ENCODE results near the gene ADAMTS8.

DNA sequence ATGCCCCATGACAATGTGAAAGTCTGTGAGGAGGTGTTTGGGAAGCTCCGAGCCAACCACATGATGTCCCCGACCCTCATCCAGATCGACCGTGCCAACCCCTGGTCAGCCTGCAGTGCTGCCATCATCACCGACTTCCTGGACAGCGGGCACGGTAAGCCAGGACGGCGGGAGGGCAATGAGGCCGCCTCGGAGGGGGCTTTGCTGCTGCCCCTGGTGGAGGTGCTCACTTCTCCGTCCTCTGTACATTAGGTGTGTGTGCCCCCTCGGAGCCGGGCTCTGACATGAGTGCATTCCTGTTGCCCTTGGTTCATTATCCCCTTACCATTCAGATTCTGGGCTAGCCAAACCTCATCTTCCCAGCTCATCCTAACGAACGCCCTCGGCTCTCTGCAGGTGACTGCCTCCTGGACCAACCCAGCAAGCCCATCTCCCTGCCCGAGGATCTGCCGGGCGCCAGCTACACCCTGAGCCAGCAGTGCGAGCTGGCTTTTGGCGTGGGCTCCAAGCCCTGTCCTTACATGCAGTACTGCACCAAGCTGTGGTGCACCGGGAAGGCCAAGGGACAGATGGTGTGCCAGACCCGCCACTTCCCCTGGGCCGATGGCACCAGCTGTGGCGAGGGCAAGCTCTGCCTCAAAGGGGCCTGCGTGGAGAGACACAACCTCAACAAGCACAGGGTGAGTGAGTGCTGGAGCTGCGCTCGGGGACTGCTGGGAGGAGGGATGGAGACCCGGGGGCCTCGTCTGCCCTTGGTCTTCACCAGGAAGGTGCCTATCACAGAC, 33.9 kb upstream of the ADAMTS8 start:
- TF ChIP-seq EZH2 (optimal IDR thresholded peaks at IDR 0.05; ENCODE audit: low read depth, low read length) = no peak
- TF ChIP-seq CTCF (IDR thresholded peaks at IDR 0.05; ENCODE audit: low read length) = no peak
- TF ChIP-seq EZH2phosphoT487 (IDR thresholded peaks at IDR 0.05; ENCODE audit: low read length) = no peak

Data from MM.1S (cell line).